ENCODE data around the gene SH3D21. TPM values are rescaled to one million over a fixed set of nuclear protein-coding genes. Genes with fewer than 3 reads are reported as not detected.

The SH3D21 gene
- total RNA-seq, 4 donors from 2014 or later, result 0.10 to 1.4 (median 0.46) TPM

GRCh38 chr1:36327421-36328087 is 21.4 kb downstream of the SH3D21 start:
- H3K9me3 ChIP-seq, result no peaks in the 10 kb centered on the region
- intact Hi-C loops (cut with DNase I; ENCODE audit: low total_unique reads), result no loop called here
- no peak overlapping the region for H3K27ac ChIP-seq
- H3K36me3 ChIP-seq, result no peaks in the 10 kb centered on the region
- in situ Hi-C loops (cut with MboI; ENCODE audit: low sequenced_read_pairs in 4 of 4), result no loop called here
- H3K4me3 ChIP-seq, result no peak overlapping the region
- TF ChIP-seq, protein P1, sequence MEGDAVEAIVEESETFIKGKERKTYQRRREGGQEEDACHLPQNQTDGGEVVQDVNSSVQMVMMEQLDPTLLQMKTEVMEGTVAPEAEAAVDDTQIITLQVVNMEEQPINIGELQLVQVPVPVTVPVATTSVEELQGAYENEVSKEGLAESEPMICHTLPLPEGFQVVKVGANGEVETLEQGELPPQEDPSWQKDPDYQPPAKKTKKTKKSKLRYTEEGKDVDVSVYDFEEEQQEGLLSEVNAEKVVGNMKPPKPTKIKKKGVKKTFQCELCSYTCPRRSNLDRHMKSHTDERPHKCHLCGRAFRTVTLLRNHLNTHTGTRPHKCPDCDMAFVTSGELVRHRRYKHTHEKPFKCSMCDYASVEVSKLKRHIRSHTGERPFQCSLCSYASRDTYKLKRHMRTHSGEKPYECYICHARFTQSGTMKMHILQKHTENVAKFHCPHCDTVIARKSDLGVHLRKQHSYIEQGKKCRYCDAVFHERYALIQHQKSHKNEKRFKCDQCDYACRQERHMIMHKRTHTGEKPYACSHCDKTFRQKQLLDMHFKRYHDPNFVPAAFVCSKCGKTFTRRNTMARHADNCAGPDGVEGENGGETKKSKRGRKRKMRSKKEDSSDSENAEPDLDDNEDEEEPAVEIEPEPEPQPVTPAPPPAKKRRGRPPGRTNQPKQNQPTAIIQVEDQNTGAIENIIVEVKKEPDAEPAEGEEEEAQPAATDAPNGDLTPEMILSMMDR (IDR thresholded peaks at IDR 0.05 in 4 of 5, conservative IDR thresholded peaks at IDR 0.05 in 1 of 5), result no peak
- no peak for TF ChIP-seq POLR2A (IDR thresholded peaks at IDR 0.05)
- DNase-seq (no peak), ATAC-seq (no peak)
- peaks cover 0 to 10% (median 0%) of the 10 kb centered on the region in 3 donors for H3K27me3 ChIP-seq
- H3K4me1 ChIP-seq, result peaks cover 4 to 10% of the 10 kb centered on the region in 2 donors

- H3K27ac ChIP-seq, result no peak overlapping the region
- TF ChIP-seq, protein P1 (IDR thresholded peaks at IDR 0.05 in 4 of 5, conservative IDR thresholded peaks at IDR 0.05 in 1 of 5), result no peak
- no peak for TF ChIP-seq POLR2A (IDR thresholded peaks at IDR 0.05)
- intact Hi-C loops (cut with DNase I; ENCODE audit: low total_unique reads) (no loop called here), in situ Hi-C loops (cut with MboI; ENCODE audit: low sequenced_read_pairs in 4 of 4) (no loop called here)
- ATAC-seq, result no peak
- H3K9me3 ChIP-seq, result no peaks in the 10 kb centered on the region
- peaks cover under 1 to 10% of the 10 kb centered on the region in 2 donors for H3K4me1 ChIP-seq
- peaks cover 0 to 5% (median 0%) of the 10 kb centered on the region in 3 donors for H3K27me3 ChIP-seq
- no peak overlapping the region for H3K4me3 ChIP-seq
- H3K36me3 ChIP-seq, result no peaks in the 10 kb centered on the region
- DNase-seq, result no peak
These were observed 21.9 kb downstream of the SH3D21 start for GRCh38 chr1:36328088-36328480.

DNA sequence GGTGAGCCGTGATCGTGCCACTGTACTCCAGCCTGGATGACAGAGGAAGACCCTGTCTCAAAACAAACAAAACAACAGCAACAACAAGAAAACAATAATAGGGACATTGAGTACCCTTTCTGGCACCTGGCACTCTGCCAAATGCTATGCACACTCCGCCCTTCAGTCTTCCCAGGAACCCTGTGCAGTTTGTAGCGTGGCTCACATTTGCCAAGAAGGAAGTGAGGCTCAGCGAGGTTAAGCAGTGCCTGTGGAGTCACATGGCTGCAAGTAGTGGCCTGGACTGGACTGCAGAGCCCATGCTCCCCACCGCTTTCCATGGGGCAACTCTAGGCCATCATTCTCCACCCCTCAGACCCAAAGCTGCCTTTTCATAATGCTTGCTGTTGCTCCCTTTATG is 22.5 kb downstream of the SH3D21 start:
- no peak overlapping the region for H3K4me3 ChIP-seq
- DNase-seq (no peak), ATAC-seq (peak; percentile 30 to 60)
- peaks cover 0 to 3% (median 0%) of the 10 kb centered on the region in 3 donors for H3K27me3 ChIP-seq
- TF ChIP-seq POLR2A (IDR thresholded peaks at IDR 0.05), result no peak
- TF ChIP-seq, protein P1 (IDR thresholded peaks at IDR 0.05 in 4 of 5, conservative IDR thresholded peaks at IDR 0.05 in 1 of 5), result no peak
- H3K27ac ChIP-seq, result no peak overlapping the region
- no peaks in the 10 kb centered on the region for H3K36me3 ChIP-seq
- peaks cover 0 to 10% of the 10 kb centered on the region in 2 donors for H3K4me1 ChIP-seq
- H3K9me3 ChIP-seq, result no peaks in the 10 kb centered on the region
- intact Hi-C loops (cut with DNase I; ENCODE audit: low total_unique reads), result no loop called here
- in situ Hi-C loops (cut with MboI; ENCODE audit: low sequenced_read_pairs in 4 of 4), result no loop called here

DNA sequence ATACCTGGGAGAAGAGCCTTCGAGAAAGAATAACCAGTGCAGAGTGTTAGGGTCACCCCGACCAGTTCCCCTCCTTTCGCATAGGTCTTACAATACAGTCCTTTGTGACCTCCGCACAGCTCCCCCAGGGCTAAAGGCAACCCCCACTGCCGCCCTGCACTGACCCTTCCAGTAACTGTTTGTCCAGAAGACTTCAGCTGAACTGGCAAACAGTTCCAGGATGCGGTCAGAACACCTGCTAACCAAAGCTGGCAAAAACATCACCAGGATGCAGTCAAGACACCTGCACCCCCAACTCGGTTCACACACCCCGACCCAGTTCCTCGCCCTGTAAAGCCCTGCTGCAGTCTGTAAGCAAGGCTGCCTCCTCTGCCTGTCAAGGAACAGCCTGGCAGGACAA is 23.6 kb downstream of the SH3D21 start:
- intact Hi-C loops (cut with DNase I; ENCODE audit: low total_unique reads), result no loop called here

More for the DNA sequence above, 23.6 kb downstream of the SH3D21 start:
- ATAC-seq, result no peak
- no peak overlapping the region for H3K4me3 ChIP-seq
- no peak for DNase-seq
- H3K36me3 ChIP-seq, result no peaks in the 10 kb centered on the region
- TF ChIP-seq, protein P1 (IDR thresholded peaks at IDR 0.05 in 4 of 5, conservative IDR thresholded peaks at IDR 0.05 in 1 of 5), result no peak
- TF ChIP-seq POLR2A (IDR thresholded peaks at IDR 0.05), result no peak
- no peaks in the 10 kb centered on the region for H3K27me3 ChIP-seq
- H3K4me1 ChIP-seq, result peaks cover 0 to 10% of the 10 kb centered on the region in 2 donors
- in situ Hi-C loops (cut with MboI; ENCODE audit: low sequenced_read_pairs in 4 of 4), result loop anchor here in 1 of 4 donors (10.0 kb wide), 1 partner anchor 95 kb away; no protein-coding TSS in a partner anchor
- no peak overlapping the region for H3K27ac ChIP-seq
- H3K9me3 ChIP-seq, result no peaks in the 10 kb centered on the region
